ENCODE measurements around the gene CAMTA1. TPM values are rescaled to one million over a fixed set of nuclear protein-coding genes. Genes with fewer than 3 reads are reported as not detected.

The CAMTA1 gene
- total RNA-seq, 1 donor from 2014 or later: 69.9 TPM

- no peaks in the 10 kb centered on the region for H3K9me3 Mint-ChIP-seq
- intact Hi-C loops (cut with micrococcal nuclease): no loop called here
- H3K27ac Mint-ChIP-seq: no peak overlapping the region
- H3K4me1 Mint-ChIP-seq: no peaks in the 10 kb centered on the region
- H3K27me3 Mint-ChIP-seq: peaks cover 13% of the 10 kb centered on the region
- no peaks in the 10 kb centered on the region for H3K36me3 Mint-ChIP-seq (ENCODE audit: low read depth)
- H3K4me3 Mint-ChIP-seq: no peak overlapping the region
- DNase-seq: no peak
Observed at GRCh38 chr1:7719468-7720094, 934.3 kb downstream of the CAMTA1 start.

DNA sequence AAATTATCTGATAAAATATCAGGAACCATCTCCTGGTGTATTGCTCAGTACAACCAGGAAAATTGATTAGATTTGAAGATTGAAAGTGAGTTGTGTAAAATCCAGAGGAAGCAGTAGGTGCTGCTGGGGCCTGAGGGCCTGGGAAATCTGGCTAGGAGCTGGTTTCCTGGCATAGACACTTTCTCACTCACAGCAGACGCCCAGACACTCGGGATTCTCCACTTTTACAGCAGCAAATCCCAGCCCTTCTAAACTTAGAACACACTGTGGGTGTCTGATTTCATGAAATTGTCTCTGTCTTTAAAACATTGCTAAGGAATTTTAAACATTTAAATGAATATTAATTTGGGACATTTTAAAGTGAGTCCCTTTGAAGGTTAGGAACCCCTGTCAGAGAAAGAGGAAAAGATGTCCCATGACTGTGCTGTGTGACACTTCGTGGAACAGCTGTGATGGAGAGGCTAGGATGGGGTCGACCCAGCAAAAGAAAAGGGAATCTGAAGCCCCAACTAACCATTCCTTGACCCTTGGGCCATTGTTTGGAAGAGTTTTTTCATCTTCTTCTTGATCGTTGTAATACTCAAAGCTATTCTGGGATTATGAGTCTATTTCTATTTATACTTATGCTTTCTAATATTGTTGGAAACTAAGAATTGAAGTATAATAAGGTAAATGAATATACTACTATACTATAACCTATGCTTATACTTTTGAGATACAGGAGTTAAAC lies 936.9 kb downstream of the CAMTA1 start:
- Mint-ChIP-seq H3K4me3 (no peak overlapping the region), H3K4me1 (no peaks in the 10 kb centered on the region), H3K36me3 (ENCODE audit: low read depth) (no peaks in the 10 kb centered on the region), H3K9me3 (no peaks in the 10 kb centered on the region), H3K27me3 (peaks cover 10% of the 10 kb centered on the region), H3K27ac (no peak overlapping the region)
- no peak for DNase-seq
- intact Hi-C loops (cut with micrococcal nuclease): no loop called here

GRCh38 chr1:7722670-7723012 lies 937.4 kb downstream of the CAMTA1 start:
- H3K4me1 Mint-ChIP-seq: no peaks in the 10 kb centered on the region
- H3K4me3 Mint-ChIP-seq: no peak overlapping the region
- DNase-seq: no peak
- H3K9me3 Mint-ChIP-seq: no peaks in the 10 kb centered on the region
- intact Hi-C loops (cut with micrococcal nuclease): no loop called here
- H3K27ac Mint-ChIP-seq: no peak overlapping the region
- H3K27me3 Mint-ChIP-seq: peaks cover 10% of the 10 kb centered on the region
- H3K36me3 Mint-ChIP-seq (ENCODE audit: low read depth): no peaks in the 10 kb centered on the region

DNA sequence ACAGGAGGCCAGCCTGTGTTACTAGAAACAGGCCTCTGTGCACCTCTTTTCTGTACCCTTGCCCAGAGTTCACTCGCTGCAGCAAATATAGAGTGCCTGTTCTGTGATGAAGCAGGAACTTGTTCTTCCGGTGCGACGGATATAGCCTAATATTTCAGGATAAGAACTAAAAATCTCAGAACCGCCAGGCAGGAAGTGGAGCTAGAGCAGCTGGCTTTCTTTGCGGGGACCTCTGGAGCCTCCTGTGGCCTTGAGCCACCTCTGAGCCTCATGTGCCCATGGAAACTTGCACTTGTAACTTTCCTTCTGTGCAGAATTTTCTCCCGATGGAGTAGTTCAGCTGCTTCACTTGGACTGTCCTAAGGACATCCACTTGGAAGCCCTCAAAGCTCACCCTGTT lies 941.4 kb downstream of the CAMTA1 start:
- no peak overlapping the region for H3K27ac Mint-ChIP-seq
- H3K36me3 Mint-ChIP-seq (ENCODE audit: low read depth): no peaks in the 10 kb centered on the region
- H3K4me1 Mint-ChIP-seq: no peaks in the 10 kb centered on the region
- no peak for DNase-seq
- peaks cover 8% of the 10 kb centered on the region for H3K27me3 Mint-ChIP-seq
- no peak overlapping the region for H3K4me3 Mint-ChIP-seq
- intact Hi-C loops (cut with micrococcal nuclease): no loop called here
- no peaks in the 10 kb centered on the region for H3K9me3 Mint-ChIP-seq

- Mint-ChIP-seq H3K4me3 (no peak overlapping the region), H3K9me3 (no peaks in the 10 kb centered on the region), H3K27ac (no peak overlapping the region), H3K36me3 (ENCODE audit: low read depth) (no peaks in the 10 kb centered on the region), H3K27me3 (peaks cover 5% of the 10 kb centered on the region), H3K4me1 (no peaks in the 10 kb centered on the region)
- intact Hi-C loops (cut with micrococcal nuclease): no loop called here
- DNase-seq: no peak
Observed at GRCh38 chr1:7727809-7728471, 942.7 kb downstream of the CAMTA1 start.

GRCh38 chr1:7729761-7730160 lies 944.5 kb downstream of the CAMTA1 start:
- Mint-ChIP-seq H3K27ac (no peak overlapping the region), H3K27me3 (peaks cover 4% of the 10 kb centered on the region), H3K4me1 (no peaks in the 10 kb centered on the region), H3K4me3 (no peak overlapping the region), H3K36me3 (ENCODE audit: low read depth) (no peaks in the 10 kb centered on the region), H3K9me3 (no peaks in the 10 kb centered on the region)
- intact Hi-C loops (cut with micrococcal nuclease): no loop called here
- DNase-seq: no peak

DNA sequence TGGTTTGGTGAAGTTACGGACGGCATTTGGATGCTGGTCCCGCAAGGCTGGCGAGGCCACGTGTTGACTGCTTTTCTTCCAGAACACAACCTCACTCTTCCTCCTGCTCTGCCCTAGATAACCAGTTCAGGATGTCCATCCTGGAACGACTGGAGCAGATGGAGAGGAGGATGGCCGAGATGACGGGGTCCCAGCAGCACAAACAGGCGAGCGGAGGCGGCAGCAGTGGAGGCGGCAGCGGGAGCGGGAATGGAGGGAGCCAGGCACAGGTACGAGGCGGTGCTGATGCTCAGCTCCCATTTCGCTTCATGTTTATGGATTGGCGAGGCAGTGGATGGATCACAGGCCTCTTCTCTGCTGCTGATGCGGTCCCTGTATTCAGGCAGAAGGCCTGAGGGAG lies 947.1 kb downstream of the CAMTA1 start:
- H3K27ac Mint-ChIP-seq: no peak overlapping the region
- intact Hi-C loops (cut with micrococcal nuclease): no loop called here

DNA sequence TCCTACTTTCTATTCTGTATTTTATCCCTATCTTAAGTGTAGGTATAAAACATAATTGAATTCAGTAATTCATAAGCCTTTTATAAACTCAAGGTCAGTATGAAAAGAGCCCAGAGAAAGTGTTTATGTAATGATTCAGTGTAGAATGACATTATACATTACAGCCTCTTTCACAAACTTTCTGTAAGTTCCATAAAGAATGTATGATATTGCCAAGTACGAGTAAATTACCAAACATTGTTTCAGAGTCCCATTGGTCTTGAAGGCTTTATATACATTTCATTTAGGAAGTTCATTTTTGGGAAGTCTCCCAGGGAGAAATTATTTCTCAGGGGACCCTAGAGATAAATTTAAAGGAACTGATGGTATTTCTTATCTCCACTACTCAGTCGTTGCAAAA lies 948.0 kb downstream of the CAMTA1 start:
- no peaks in the 10 kb centered on the region for H3K9me3 Mint-ChIP-seq
- H3K36me3 Mint-ChIP-seq (ENCODE audit: low read depth): no peaks in the 10 kb centered on the region
- H3K27ac Mint-ChIP-seq: no peak overlapping the region
- no peaks in the 10 kb centered on the region for H3K4me1 Mint-ChIP-seq
- no peak overlapping the region for H3K4me3 Mint-ChIP-seq
- intact Hi-C loops (cut with micrococcal nuclease): no loop called here
- no peak for DNase-seq
- H3K27me3 Mint-ChIP-seq: peaks cover 2% of the 10 kb centered on the region

More for the DNA sequence above, 947.1 kb downstream of the CAMTA1 start:
- H3K27me3 Mint-ChIP-seq: peaks cover 2% of the 10 kb centered on the region
- H3K4me3 Mint-ChIP-seq: no peak overlapping the region
- no peaks in the 10 kb centered on the region for H3K36me3 Mint-ChIP-seq (ENCODE audit: low read depth)
- H3K9me3 Mint-ChIP-seq: no peaks in the 10 kb centered on the region
- DNase-seq: no peak
- H3K4me1 Mint-ChIP-seq: no peaks in the 10 kb centered on the region

GRCh38 chr1:7738044-7738443 lies 952.8 kb downstream of the CAMTA1 start:
- H3K4me3 Mint-ChIP-seq: no peak overlapping the region
- DNase-seq: no peak
- H3K9me3 Mint-ChIP-seq: no peaks in the 10 kb centered on the region
- H3K4me1 Mint-ChIP-seq: no peaks in the 10 kb centered on the region
- H3K27ac Mint-ChIP-seq: no peak overlapping the region
- intact Hi-C loops (cut with micrococcal nuclease): no loop called here
- no peaks in the 10 kb centered on the region for H3K27me3 Mint-ChIP-seq
- no peaks in the 10 kb centered on the region for H3K36me3 Mint-ChIP-seq (ENCODE audit: low read depth)

DNA sequence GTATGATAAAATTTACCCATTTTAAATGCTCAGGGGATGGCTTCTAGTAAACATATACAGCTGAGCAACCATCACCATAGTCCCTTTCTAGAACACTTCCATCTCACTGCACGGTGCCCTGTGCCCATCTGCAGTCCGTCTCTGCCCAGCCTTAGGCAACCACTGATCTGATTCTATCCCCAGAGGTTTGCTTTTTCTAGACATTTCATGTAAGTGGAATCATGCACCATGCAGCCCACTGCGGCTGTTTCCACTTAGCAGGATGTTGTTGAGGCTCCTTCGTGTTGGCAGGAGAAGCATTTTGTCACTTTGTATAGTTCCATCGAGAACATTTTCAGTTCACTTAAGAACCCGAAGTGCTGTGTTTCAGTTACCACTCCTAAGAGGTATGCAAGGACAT lies 958.1 kb downstream of the CAMTA1 start:
- Mint-ChIP-seq H3K4me1 (no peaks in the 10 kb centered on the region), H3K36me3 (ENCODE audit: low read depth) (no peaks in the 10 kb centered on the region), H3K27ac (no peak overlapping the region), H3K9me3 (no peaks in the 10 kb centered on the region), H3K27me3 (no peaks in the 10 kb centered on the region), H3K4me3 (no peak overlapping the region)
- intact Hi-C loops (cut with micrococcal nuclease): no loop called here
- no peak for DNase-seq

- H3K9me3 Mint-ChIP-seq: no peaks in the 10 kb centered on the region
- H3K36me3 Mint-ChIP-seq (ENCODE audit: low read depth): no peaks in the 10 kb centered on the region
- no peaks in the 10 kb centered on the region for H3K27me3 Mint-ChIP-seq
- no peak for DNase-seq
- no peaks in the 10 kb centered on the region for H3K4me1 Mint-ChIP-seq
- intact Hi-C loops (cut with micrococcal nuclease): no loop called here
- no peak overlapping the region for H3K27ac Mint-ChIP-seq
- no peak overlapping the region for H3K4me3 Mint-ChIP-seq
Observed at GRCh38 chr1:7744882-7745281, 959.6 kb downstream of the CAMTA1 start.

GRCh38 chr1:7745783-7746182 lies 960.5 kb downstream of the CAMTA1 start:
- intact Hi-C loops (cut with micrococcal nuclease): no loop called here
- H3K4me1 Mint-ChIP-seq: no peaks in the 10 kb centered on the region
- no peaks in the 10 kb centered on the region for H3K27me3 Mint-ChIP-seq
- no peak overlapping the region for H3K4me3 Mint-ChIP-seq
- no peak for DNase-seq
- no peak overlapping the region for H3K27ac Mint-ChIP-seq
- H3K36me3 Mint-ChIP-seq (ENCODE audit: low read depth): no peaks in the 10 kb centered on the region
- no peaks in the 10 kb centered on the region for H3K9me3 Mint-ChIP-seq

DNA sequence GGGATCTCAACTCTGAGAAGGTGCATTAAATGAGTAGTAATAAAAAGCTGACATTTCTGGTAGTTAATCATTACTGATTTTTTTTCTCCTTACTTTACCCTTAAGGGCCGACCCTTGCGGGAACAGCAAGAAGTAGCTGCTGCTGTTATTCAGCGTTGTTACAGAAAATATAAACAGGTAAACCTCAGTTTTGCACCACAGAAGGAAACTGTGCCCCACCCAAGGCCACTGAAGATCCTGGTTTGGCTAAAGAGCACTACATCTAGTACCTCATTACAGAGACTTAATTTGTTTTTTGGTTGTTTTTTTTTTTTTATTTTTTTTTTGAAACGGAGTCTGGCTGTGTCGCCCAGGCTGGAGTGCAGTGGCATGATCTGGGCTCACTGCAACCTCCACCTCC lies 962.4 kb downstream of the CAMTA1 start:
- H3K9me3 Mint-ChIP-seq: no peaks in the 10 kb centered on the region
- no peaks in the 10 kb centered on the region for H3K27me3 Mint-ChIP-seq

DNA sequence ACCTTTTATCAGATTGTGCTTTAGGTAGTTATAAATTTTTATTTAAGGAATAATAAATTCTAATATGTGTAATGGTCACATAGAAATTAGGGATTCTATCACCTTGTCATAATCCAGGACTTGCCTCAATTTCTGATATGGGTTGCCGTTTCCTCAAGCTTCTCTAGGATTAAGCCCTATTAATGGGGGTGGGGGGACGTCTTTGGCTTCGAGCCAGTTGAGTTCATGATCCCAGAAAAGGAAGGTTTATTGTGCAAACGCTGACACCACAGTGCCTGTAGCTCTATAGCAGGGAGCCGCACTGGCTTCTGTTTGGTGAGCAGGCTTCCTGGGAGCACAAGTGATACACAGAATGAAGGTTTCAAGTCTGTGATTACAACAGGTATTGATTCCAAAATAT lies 963.9 kb downstream of the CAMTA1 start:
- no peak for DNase-seq
- Mint-ChIP-seq H3K4me1 (peaks cover 4% of the 10 kb centered on the region), H3K36me3 (ENCODE audit: low read depth) (no peaks in the 10 kb centered on the region), H3K27me3 (peaks cover 9% of the 10 kb centered on the region), H3K9me3 (no peaks in the 10 kb centered on the region), H3K27ac (no peak overlapping the region), H3K4me3 (no peak overlapping the region)
- intact Hi-C loops (cut with micrococcal nuclease): no loop called here

More for the DNA sequence above, 962.4 kb downstream of the CAMTA1 start:
- no peak overlapping the region for H3K27ac Mint-ChIP-seq
- no peaks in the 10 kb centered on the region for H3K36me3 Mint-ChIP-seq (ENCODE audit: low read depth)
- peaks cover under 1% of the 10 kb centered on the region for H3K4me1 Mint-ChIP-seq
- no peak overlapping the region for H3K4me3 Mint-ChIP-seq
- intact Hi-C loops (cut with micrococcal nuclease): no loop called here
- no peak for DNase-seq
